ENCODE measurements around the gene POC5. TPM values are rescaled to one million over a fixed set of nuclear protein-coding genes. Genes with fewer than 3 reads are reported as not detected.

POC5 gene
- polyA plus RNA-seq, 3 donors = 12.7 to 19.9 (median 18.6) TPM

DNA sequence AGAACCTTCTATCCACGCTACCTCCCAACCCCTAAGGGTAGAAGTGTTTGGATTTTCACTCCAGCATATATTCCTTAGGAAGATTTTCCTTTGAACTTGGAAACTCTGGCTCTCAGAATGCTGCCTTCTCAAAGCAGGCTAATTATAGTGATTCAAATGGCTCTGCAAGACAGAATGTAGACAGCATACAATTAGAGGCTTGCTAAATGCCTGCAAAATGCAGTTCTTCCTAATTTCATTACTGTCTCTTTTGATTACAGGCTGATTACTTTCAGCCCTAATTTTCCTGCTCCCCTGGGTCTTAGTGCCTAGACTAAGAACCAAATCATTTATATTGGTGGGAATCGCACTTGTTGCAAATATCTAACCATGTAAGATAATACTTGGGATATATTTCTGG lies 55.2 kb downstream of the POC5 start:
- DNase-seq = no peak

GRCh38 chr5:75660678-75661465 lies 56.4 kb downstream of the POC5 start:
- DNase-seq = no peak

DNA sequence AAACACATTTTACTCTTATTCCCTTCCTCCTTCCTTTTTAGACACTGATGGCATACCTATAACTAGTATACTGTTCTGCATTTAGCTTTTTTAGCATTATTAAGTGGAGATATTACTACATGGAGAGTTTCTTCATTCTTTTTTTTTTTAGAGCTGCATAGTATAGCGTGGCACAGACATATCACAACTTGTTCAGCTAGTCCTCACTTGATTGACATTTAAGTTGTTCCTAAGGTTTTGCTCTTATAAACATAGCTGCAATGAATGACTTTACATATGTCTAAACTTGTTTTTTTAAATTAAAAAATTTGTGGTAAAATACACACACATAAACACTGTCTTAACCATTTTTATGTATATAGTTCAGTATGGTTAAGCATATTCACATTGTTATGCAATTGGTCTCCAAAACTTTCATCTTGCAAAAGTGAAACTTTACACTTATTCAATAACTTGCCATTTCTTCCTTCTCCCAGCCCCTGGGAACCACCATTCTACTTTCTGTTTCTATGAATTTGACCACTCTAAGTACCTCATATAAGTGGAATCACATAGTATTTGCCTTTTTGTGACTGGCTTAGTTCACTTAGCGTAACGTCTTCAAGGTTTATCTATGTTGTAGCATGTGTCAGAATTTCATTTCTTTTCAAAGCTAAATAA lies 57.3 kb downstream of the POC5 start:
- no peak for DNase-seq

GRCh38 chr5:75656311-75657003 lies 60.8 kb downstream of the POC5 start:
- DNase-seq = peak; percentile 54

DNA sequence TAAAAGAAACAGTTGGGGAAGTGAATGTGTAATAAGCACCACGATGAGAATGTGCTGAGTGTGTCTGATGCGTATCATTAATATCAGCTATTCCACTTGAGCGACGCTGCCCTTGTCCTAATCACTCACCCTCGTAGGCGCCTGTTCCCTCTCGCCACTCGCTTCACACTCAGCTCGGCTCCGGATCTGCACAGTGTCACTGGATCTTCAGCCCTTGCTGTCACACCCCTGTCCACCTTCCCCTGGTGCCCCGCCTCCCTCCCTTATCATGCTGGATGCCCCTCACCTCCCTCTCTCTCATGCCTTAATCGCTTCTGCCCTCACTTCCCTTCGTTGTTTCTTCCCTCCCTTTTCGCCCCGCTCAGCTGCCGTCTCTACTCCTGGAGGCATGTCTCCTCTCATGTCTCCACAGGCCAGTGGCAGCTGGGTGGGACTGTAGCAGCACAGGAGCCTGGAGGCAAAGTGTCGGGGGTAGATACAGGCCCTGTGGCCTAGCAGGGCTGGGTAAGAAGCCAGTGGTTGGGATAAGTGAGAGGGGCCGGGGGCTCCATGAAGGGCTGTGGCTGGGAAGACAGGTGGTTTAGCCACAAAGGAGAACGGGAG lies 62.4 kb downstream of the POC5 start:
- no peak for DNase-seq

DNA sequence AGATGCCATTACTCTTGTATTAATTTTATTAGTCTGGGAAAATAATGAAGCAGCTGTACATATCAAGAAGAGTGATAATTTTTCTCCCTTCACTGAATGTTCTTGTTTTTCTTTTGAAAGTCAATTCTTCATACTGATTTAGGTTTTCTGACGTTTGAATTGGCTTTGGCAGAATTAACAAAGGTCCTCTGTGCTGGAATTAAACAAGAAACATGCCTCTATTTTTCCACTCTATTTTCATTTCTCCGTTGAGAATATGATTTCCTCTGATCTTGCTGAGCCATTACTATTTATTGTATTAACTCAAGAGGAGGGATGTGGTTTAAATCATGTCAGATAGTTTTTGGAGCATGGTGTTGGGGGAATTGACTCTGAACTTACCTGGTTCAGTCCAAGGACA lies 63.7 kb downstream of the POC5 start:
- no peak for DNase-seq

DNA sequence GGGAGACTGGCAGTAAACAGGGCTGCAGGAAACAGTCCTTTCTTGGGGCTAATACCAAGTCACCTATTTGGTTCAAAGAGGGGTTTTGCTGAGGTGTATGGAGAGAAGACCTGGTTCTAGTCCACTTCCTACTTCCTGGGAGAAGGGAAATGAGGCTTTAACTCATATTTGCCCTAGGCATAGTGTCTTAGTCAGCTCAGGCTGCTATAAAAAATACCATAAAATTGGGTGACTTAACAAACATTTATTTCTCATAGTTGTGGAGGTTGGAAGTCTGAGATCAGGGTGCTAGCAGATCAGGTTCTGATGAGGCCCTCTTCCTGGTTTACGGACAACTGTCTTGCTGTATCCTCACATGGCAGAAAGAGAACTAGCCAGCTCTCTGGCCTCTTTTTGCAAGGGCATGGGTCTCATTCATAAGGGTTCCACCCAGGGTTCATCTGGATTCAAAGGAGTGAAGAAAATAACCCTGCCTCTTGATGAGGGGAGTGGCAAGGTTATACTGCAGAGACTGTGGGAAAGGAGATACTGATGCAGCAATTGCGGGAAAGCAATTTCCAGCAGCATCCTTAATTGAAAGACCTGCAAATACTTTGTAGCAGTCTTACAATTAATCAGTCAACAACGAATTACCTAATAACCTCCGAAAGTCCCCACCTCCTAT lies 65.5 kb downstream of the POC5 start:
- no peak for DNase-seq

DNA sequence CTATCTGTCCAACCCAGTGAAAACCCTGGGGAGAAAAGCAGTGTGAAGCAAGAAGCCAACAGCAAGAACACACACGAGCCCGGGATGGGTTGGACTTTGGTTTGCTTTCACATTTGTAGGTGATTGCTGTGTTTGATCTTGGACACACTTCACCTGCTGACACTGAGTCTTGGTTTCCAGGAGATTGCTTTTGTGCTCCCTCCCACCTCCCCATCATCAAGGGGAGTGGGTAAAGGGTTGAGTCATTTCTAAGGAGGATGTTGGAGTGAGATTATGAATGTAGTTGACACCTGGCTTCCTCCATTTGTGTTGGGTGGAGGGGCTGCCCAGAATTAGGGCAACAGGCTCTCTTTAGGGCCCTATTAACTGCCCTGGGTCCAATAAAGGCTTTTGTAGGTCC lies 68.5 kb downstream of the POC5 start:
- no peak for DNase-seq

- DNase-seq = no peak
Observed at GRCh38 chr5:75640826-75641225, 76.4 kb downstream of the POC5 start.

DNA sequence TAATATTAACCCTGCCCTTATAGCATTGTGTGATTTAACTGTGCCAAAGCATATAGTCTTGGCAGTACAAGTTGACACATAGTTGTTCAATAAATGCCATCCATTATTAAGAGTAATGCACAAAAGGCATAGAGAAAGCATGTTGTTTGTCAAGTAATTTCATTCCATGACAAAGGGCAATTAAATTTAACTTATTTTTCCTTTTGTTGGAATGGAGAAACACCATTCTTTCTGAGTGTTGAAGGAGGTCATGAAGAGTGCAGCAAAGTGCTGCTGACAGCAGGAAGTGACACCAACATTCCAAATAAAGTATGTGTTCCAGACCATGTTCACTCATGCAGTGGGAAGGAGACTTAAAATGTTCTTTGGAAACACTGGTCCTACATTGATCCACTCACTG lies 76.8 kb downstream of the POC5 start:
- DNase-seq = peak; percentile 72

DNA sequence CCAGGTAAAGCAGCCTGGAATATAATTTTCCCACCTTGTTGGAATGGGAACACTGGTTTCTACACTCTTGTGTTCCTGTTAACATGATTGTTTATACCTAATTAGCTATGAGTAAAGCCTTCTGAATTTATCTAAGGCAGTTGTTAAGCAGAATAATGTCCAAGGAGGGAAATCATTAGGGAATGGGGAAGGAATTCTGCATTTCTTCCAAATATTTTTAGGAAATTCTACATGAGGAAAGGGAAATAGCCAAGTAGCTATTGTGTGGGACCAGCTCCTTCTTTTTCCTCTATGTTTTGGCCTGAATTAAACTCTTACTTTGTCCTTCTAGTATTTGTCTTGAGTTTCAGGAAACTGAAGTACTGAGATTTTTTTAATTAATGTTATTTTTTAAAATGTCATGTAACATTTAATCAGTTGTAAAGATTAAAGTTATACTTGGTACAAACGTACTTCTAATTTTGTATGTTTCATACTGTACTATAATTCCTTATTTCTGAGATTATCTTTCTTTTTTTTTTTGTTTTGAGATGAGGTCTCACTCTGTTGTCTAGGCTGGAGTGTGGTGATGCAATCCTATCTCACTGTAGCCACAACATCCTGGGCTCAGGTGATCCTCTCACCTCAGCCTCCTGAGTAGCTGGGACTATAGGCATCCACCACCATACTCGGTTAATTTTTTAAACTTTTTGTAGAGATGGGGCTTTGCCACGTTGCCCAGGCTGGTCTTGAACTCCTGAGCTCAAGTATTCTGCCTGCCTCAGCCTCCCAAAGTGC lies 77.5 kb downstream of the POC5 start:
- DNase-seq = no peak

DNA sequence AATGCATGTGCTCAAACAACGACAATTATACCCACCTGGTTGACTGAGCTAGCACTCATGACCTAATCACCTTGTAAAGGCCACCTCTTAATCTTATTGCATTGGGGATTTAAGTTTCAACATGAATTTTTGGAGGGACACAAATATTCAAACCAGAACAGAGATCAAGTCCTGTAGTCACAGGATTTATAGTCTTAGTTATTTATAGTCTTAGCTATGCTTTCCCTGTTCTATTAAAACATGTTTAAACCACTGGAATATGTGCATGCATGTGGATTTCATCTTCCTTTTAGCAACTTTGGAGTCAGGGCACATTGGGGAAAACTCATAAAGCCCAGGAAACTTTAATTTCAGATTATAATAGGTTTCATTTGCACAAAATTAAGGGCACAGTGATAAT lies 79.3 kb downstream of the POC5 start:
- DNase-seq = no peak

GRCh38 chr5:75632321-75632720 lies 84.9 kb downstream of the POC5 start:
- no peak for DNase-seq

- DNase-seq = no peak
Observed at GRCh38 chr5:75630875-75631274, 86.4 kb downstream of the POC5 start.

- no peak for DNase-seq
Observed at GRCh38 chr5:75627801-75628200, 89.4 kb downstream of the POC5 start.

DNA sequence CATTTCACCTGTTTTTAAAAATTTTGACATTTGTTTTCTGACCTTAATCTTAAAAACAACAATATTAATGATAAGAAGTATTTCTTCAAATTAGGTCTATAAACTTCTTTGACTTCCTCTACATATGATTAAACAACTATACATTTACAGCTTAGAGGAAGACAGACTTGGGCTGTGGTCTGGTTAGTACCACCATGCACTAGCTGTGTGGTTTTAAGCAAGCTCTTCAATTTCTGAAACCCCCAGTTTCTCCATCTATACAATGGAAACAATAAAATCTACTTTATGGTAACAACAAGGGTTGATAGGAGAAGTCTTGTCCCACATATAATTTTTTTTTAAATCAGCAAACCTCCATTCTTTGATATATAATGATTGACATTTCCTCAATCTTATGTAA lies 90.3 kb downstream of the POC5 start:
- DNase-seq = no peak

Other genes starting within 250 kb of the POC5 start
- gene CERT1, start 205.8 kb downstream of the POC5 start, polyA plus RNA-seq (ENCODE audit: insufficient read length in 3 of 3) = 10 to 100 TPM; 52.0 to 57.2 (median 57.1) TPM
- 10 to 100 TPM; 21.3 to 32.3 (median 31.2) TPM for gene POLK, start 205.5 kb downstream of the POC5 start, polyA plus RNA-seq (ENCODE audit: insufficient read length in 3 of 3)
- gene ANKDD1B, start 106.0 kb downstream of the POC5 start, polyA plus RNA-seq (ENCODE audit: insufficient read length in 3 of 3) = 10 to 100 TPM in 2 of 3 donors, 1 to 10 TPM in 1; 6.2 to 10.3 (median 10.2) TPM